Karpas-422 (cell line): Measurements from ENCODE around the gene DPF3. TPM values are rescaled to one million over a fixed set of nuclear protein-coding genes. Genes with fewer than 3 reads are reported as not detected.

Source experiments
- DNase-seq: peaks from one replicate; pipeline ENCODE4 v3.0.0-alpha.2; 2015
- H2AFZ ChIP-seq: fragments of 200-600 bp; sonication (generic); 2 replicates; pipeline ENCODE4 v1.6.1; 2014; ENCODE audit warnings: antibody characterized with exemption, low read length, mixed read lengths
- H3K27ac ChIP-seq: fragments of 200-600 bp; sonication (generic); 2 replicates; pipeline ENCODE4 v1.5.1; 2014; ENCODE audit warnings: mild to moderate bottlenecking, low read length, moderate library complexity
- H3K27me3 ChIP-seq: fragments of 200-600 bp; sonication (generic); 2 replicates; pipeline ENCODE4 v1.6.1; 2014; ENCODE audit warnings: low read length, mixed read lengths
- H3K36me3 ChIP-seq: fragments of 200-600 bp; sonication (generic); 2 replicates; pipeline ENCODE4 v1.6.1; 2014; ENCODE audit warnings: low read length, mixed read lengths; ENCODE audit not compliant: insufficient read depth
- H3K4me1 ChIP-seq: fragments of 200-600 bp; sonication (generic); 2 replicates; pipeline ENCODE4 v1.6.1; 2014; ENCODE audit warnings: mild to moderate bottlenecking, low read length, mixed read lengths
- H3K4me2 ChIP-seq: fragments of 200-600 bp; sonication (generic); 2 replicates; pipeline ENCODE4 v1.6.1; 2014; ENCODE audit warnings: low read length, low read depth, mild to moderate bottlenecking; ENCODE audit not compliant: poor library complexity, severe bottlenecking
- H3K4me3 ChIP-seq: fragments of 200-600 bp; sonication (generic); 2 replicates; pipeline ENCODE4 v1.5.1; 2014; ENCODE audit warnings: mild to moderate bottlenecking, antibody characterized with exemption, low read length, mixed read lengths
- H3K79me2 ChIP-seq: fragments of 200-600 bp; sonication (generic); 2 replicates; pipeline ENCODE4 v1.6.1; 2014; ENCODE audit warnings: mild to moderate bottlenecking, low read length, mixed read lengths
- H3K9ac ChIP-seq: fragments of 200-600 bp; sonication (generic); 2 replicates; pipeline ENCODE4 v1.6.0; 2014; ENCODE audit warnings: low read length
- H3K9me2 ChIP-seq: fragments of 200-600 bp; sonication (generic), shearing (Covaris generic); replicated peaks from 2 replicates; pipeline ENCODE4 v1.6.0; 2014; ENCODE audit warnings: mild to moderate bottlenecking, low read length, moderate library complexity; ENCODE audit not compliant: insufficient read depth
- H3K9me3 ChIP-seq: fragments of 300-700, 200-600 bp; sonication (generic); 2 replicates; pipeline ENCODE4 v1.6.1; 2014; ENCODE audit warnings: low read length, mixed read lengths
- H4K20me1 ChIP-seq: fragments of 200-600 bp; sonication (generic); 2 replicates; pipeline ENCODE4 v1.6.1; 2014; ENCODE audit warnings: mild to moderate bottlenecking, antibody characterized with exemption, low read length, low read depth; ENCODE audit not compliant: insufficient read depth
- total RNA-seq: library from RNA; depleted of rRNA; stranded (reverse); fragments of >200 nt; shearing (Covaris generic); gene quantifications from 2 replicates; pipeline ENCODE4 v1.2.3, GENCODE V29; 2014; ENCODE audit warnings: low replicate concordance

DPF3 gene
- total RNA-seq, 1 experiment from 2014 or later, result 3.1 TPM

GRCh38 chr14:72643317-72643801 is 250.5 kb downstream of the DPF3 start:
- Histone ChIP-seq H4K20me1 (no peaks in the 10 kb centered on the region), H3K36me3 (no peaks in the 10 kb centered on the region), H3K9me3 (no peaks in the 10 kb centered on the region), H3K4me3 (no peak overlapping the region), H2AFZ (no peak overlapping the region), H3K9me2 (no peaks in the 10 kb centered on the region), H3K27ac (no peak overlapping the region), H3K79me2 (no peaks in the 10 kb centered on the region), H3K4me1 (no peaks in the 10 kb centered on the region), H3K27me3 (no peaks in the 10 kb centered on the region), H3K9ac (no peak overlapping the region), H3K4me2 (no peak overlapping the region)
- DNase-seq, result no peak

DNA sequence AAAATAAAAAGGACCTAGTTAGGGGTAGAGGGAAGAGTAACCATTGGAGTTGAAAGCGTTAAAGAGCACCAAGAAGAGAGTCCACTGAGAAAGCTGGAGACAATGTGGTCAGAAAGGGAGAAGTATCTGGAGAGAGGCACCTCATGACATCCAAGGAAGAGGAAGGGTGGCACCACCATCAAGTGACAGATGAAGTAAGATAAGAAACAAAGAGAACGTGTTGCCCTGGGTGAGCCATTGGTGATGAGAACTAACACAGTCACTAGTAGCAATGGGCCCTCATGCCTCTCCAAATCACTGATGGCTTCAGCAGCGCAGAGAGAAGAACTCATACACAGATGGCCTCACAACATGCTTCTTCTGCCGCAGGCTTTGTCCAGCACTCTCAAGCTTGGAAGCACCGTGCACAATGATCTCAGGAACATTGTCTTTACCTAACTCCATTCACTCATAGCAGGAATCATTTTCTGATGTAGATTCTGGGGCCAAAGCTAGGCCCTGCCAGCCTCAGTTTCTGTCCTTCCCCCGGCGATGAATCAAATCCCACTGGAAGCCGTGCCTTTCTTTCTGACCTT is 252.9 kb downstream of the DPF3 start:
- DNase-seq, result no peak
- no peak overlapping the region for H3K9ac ChIP-seq
- H3K4me3 ChIP-seq, result no peak overlapping the region
- H2AFZ ChIP-seq, result no peak overlapping the region
- H3K79me2 ChIP-seq, result no peaks in the 10 kb centered on the region
- H3K4me1 ChIP-seq, result no peaks in the 10 kb centered on the region
- no peak overlapping the region for H3K4me2 ChIP-seq
- no peaks in the 10 kb centered on the region for H4K20me1 ChIP-seq
- no peaks in the 10 kb centered on the region for H3K9me3 ChIP-seq
- H3K36me3 ChIP-seq, result no peaks in the 10 kb centered on the region
- no peaks in the 10 kb centered on the region for H3K9me2 ChIP-seq
- H3K27me3 ChIP-seq, result no peaks in the 10 kb centered on the region
- H3K27ac ChIP-seq, result no peak overlapping the region

- Histone ChIP-seq H3K9me3 (no peaks in the 10 kb centered on the region), H3K79me2 (no peaks in the 10 kb centered on the region), H3K4me2 (no peak overlapping the region), H3K4me1 (no peaks in the 10 kb centered on the region), H3K27ac (no peak overlapping the region), H3K36me3 (no peaks in the 10 kb centered on the region), H3K9me2 (no peaks in the 10 kb centered on the region), H3K4me3 (no peak overlapping the region), H3K27me3 (no peaks in the 10 kb centered on the region), H4K20me1 (no peaks in the 10 kb centered on the region), H3K9ac (no peak overlapping the region), H2AFZ (no peak overlapping the region)
- DNase-seq, result no peak
These were observed 255.9 kb downstream of the DPF3 start for GRCh38 chr14:72638021-72638420.

DNA sequence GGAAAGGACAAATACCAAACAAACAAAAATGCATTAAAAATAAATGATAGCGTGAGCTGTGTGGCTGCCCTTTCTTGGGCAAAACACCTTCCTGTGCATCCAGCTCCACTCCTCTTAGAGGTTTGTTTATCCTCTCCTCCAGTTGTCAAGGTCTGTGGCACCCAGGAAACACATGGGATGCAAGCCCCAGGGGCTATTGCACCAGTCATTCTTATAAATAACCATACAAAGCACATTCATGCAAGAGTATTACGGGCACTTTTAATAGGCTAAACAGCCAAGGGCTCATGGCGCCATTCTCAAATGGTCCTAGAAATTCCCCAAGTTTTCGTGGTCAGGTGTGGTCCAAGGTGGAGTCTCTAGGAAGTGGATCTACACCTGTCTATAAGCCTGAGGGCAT is 257.0 kb downstream of the DPF3 start:
- Histone ChIP-seq H3K36me3 (no peaks in the 10 kb centered on the region), H4K20me1 (no peaks in the 10 kb centered on the region), H3K9ac (no peak overlapping the region), H3K4me3 (no peak overlapping the region), H3K79me2 (no peaks in the 10 kb centered on the region), H3K4me2 (no peak overlapping the region), H3K4me1 (no peaks in the 10 kb centered on the region), H3K9me2 (no peaks in the 10 kb centered on the region), H3K9me3 (no peaks in the 10 kb centered on the region), H3K27ac (no peak overlapping the region), H2AFZ (no peak overlapping the region), H3K27me3 (no peaks in the 10 kb centered on the region)
- DNase-seq, result no peak

- Histone ChIP-seq H4K20me1 (no peaks in the 10 kb centered on the region), H3K27ac (no peak overlapping the region), H3K9me2 (no peaks in the 10 kb centered on the region), H3K9ac (no peak overlapping the region), H3K9me3 (no peaks in the 10 kb centered on the region), H3K4me3 (no peak overlapping the region), H3K4me2 (no peak overlapping the region), H3K36me3 (no peaks in the 10 kb centered on the region), H3K4me1 (no peaks in the 10 kb centered on the region), H2AFZ (no peak overlapping the region), H3K79me2 (no peaks in the 10 kb centered on the region), H3K27me3 (no peaks in the 10 kb centered on the region)
- no peak for DNase-seq
These were observed 257.8 kb downstream of the DPF3 start for GRCh38 chr14:72636094-72636493.

DNA sequence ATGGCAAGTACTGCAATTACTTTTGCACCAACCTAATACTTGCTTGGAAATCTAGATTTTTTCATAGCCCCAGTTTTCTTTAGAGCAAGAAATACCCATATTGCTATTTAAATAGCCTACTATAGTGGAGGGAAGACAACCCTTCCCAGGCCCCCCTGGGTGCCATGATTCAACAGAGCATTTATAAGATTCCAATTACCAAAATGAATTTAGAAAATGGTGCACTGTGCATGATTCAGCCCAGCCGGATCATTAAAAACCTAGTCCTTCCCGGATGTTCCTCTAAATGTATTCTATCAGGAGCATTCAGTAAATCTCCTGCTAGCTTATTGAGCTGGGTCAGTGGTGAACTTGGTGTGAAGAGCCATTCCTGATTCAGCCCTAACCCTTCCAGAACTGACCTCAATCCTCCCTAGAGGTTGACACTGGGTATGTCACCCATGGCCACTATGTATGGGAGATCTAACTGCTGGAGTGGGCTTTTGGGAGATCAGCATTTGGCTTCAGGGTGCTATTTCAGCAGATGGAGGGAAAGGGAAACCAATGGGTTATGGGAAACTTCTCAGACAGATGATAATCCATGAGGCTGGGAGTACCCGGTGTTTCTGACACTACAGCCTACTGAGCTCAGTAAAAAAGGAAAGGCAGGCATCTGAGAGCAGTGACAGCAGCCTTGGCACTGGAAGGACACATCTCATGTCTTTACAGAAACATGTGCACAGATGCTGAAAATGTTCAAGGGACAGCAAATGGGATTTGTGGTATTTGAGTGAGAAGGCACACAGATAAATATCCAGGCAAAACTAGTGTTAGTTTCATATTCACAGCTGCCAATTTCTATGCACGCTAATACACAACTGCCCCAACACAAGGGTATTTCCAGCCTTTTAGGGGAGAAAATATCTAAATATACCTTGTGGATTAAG is 258.9 kb downstream of the DPF3 start:
- no peak overlapping the region for H3K4me2 ChIP-seq
- H3K9me3 ChIP-seq, result no peaks in the 10 kb centered on the region
- H3K9ac ChIP-seq, result no peak overlapping the region
- H3K36me3 ChIP-seq, result no peaks in the 10 kb centered on the region
- no peak overlapping the region for H2AFZ ChIP-seq
- no peak for DNase-seq
- H3K4me3 ChIP-seq, result no peak overlapping the region
- H3K79me2 ChIP-seq, result no peaks in the 10 kb centered on the region
- H3K9me2 ChIP-seq, result no peaks in the 10 kb centered on the region
- no peak overlapping the region for H3K27ac ChIP-seq
- no peaks in the 10 kb centered on the region for H3K4me1 ChIP-seq
- H4K20me1 ChIP-seq, result no peaks in the 10 kb centered on the region
- no peaks in the 10 kb centered on the region for H3K27me3 ChIP-seq

- H3K27ac ChIP-seq, result no peak overlapping the region
These were observed 260.4 kb downstream of the DPF3 start for GRCh38 chr14:72633551-72633950.

DNA sequence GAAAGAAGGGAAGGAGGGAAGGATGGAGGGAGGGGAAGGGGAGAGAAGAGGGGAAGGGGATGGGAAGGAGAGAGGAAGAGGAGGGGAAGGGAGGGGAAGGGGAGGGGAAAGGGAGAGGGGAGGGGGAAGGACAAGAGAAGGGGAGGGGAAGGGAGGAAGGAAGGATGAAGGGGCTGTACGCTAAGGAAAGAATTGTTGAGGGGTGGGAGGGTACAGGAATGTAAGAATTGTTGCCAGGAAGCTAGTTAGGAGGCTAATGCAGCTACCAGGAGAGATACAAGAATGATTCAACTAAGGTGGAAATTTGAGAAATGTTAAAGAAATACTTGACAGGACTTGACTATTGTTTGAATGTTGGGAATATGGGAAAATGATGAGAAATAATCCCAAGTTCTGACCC is 261.2 kb downstream of the DPF3 start:
- no peak overlapping the region for H3K4me3 ChIP-seq
- H3K4me1 ChIP-seq, result no peaks in the 10 kb centered on the region
- no peak overlapping the region for H3K4me2 ChIP-seq
- H3K27ac ChIP-seq, result no peak overlapping the region
- H3K9ac ChIP-seq, result no peak overlapping the region
- no peaks in the 10 kb centered on the region for H3K27me3 ChIP-seq
- H3K9me2 ChIP-seq, result no peaks in the 10 kb centered on the region
- no peak overlapping the region for H2AFZ ChIP-seq
- no peak for DNase-seq
- H3K9me3 ChIP-seq, result no peaks in the 10 kb centered on the region
- H3K79me2 ChIP-seq, result no peaks in the 10 kb centered on the region
- no peaks in the 10 kb centered on the region for H4K20me1 ChIP-seq
- H3K36me3 ChIP-seq, result no peaks in the 10 kb centered on the region

More at GRCh38 chr14:72633551-72633950, 260.4 kb downstream of the DPF3 start:
- no peak for DNase-seq
- Histone ChIP-seq H2AFZ (no peak overlapping the region), H3K27me3 (no peaks in the 10 kb centered on the region), H3K4me3 (no peak overlapping the region), H3K36me3 (no peaks in the 10 kb centered on the region), H3K79me2 (no peaks in the 10 kb centered on the region), H3K9me3 (no peaks in the 10 kb centered on the region), H3K9ac (no peak overlapping the region), H4K20me1 (no peaks in the 10 kb centered on the region), H3K9me2 (no peaks in the 10 kb centered on the region), H3K4me1 (no peaks in the 10 kb centered on the region), H3K4me2 (no peak overlapping the region)
